Endothelial cell of umbilical vein (primary cell): Measurements from ENCODE around the gene FSD1. TPM values are rescaled to one million over a fixed set of nuclear protein-coding genes. Genes with fewer than 3 reads are reported as not detected.

Experiments used
- BruUV-seq: library from RNA; stranded (reverse); fragments of 400-500 nt; replicated peaks from 2 replicates; lab custom pipeline; 2021; lab: Mats Ljungman, UMichigan
- CTCF ChIA-PET: fragments of 300-600, 350-600 bp; sonication (Branson Sonifier 250); formaldehyde crosslinking; loops from one replicate; lab custom pipeline; 2021; ENCODE audit warnings: antibody characterized with exemption, inconsistent platforms; lab: Charles Lee
- POLR2A ChIA-PET: fragments of 300-600, 350-600 bp; sonication (Branson Sonifier 250); formaldehyde crosslinking; loops from one replicate; lab custom pipeline; 2021; ENCODE audit warnings: antibody characterized with exemption, inconsistent platforms; lab: Charles Lee
- DNase-seq: peaks from one replicate; pipeline ENCODE4 v3.0.0-alpha.2; 2011; ENCODE audit warnings: low read depth, low spot score
- FAIRE-seq: peaks from 2 replicates; lab custom pipeline; 2011; peaks lifted over from hg19 to GRCh38; lab: Jason Lieb, UNC
- H2AFZ ChIP-seq: 2 replicates; pipeline ENCODE4 v1.6.0; 2012; ENCODE audit warnings: low read depth, low read length, control low read depth, inconsistent platforms
- H3K27ac ChIP-seq: 2 replicates; pipeline ENCODE4 v1.5.1; 2011; ENCODE audit warnings: low read depth, mild to moderate bottlenecking, control low read depth, low read length, moderate library complexity; ENCODE audit not compliant: insufficient read depth
- H3K27me3 ChIP-seq, 2 experiments: 2 replicates each; pipeline versions ENCODE4 v1.6.0 to v1.6.1; 2011; ENCODE audit warnings: low read length in 2 of 2, mixed read lengths in 1 of 2; ENCODE audit not compliant: control insufficient read depth in 2 of 2, insufficient read depth in 2 of 2
- H3K36me3 ChIP-seq, 2 experiments: 2 replicates in 1 of 2; 3 replicates in 1 of 2; pipeline ENCODE4 v1.5.1; 2011; ENCODE audit warnings: low read length in 2 of 2, mild to moderate bottlenecking in 1 of 2, moderate library complexity in 1 of 2; ENCODE audit not compliant: control insufficient read depth in 2 of 2, insufficient read depth in 2 of 2; ENCODE audit errors: extremely low read depth in 1 of 2
- H3K4me1 ChIP-seq: 3 replicates; pipeline ENCODE4 v1.5.1; 2011; ENCODE audit warnings: mild to moderate bottlenecking, low read length; ENCODE audit not compliant: control insufficient read depth, insufficient read depth; ENCODE audit errors: extremely low read depth
- H3K4me2 ChIP-seq: 2 replicates; pipeline ENCODE4 v1.6.1; 2011; ENCODE audit warnings: low read length, control low read depth, mixed read lengths; ENCODE audit not compliant: insufficient read depth
- H3K4me3 ChIP-seq, 3 experiments: fragments of 200-600 bp in 1 of 3; sonication (generic), shearing (Covaris generic) in 1 of 3; replicated peaks in 1 of 3; 2 replicates each; pipeline ENCODE4 v1.5.1; 2011 to 2016; ENCODE audit warnings: control low read depth in 3 of 3, low read length in 3 of 3, mild to moderate bottlenecking in 2 of 3, inconsistent platforms in 1 of 3, low read depth in 1 of 3, moderate library complexity in 1 of 3; ENCODE audit not compliant: insufficient read depth in 1 of 3
- H3K79me2 ChIP-seq: 2 replicates; pipeline ENCODE4 v1.6.0; 2012; ENCODE audit warnings: low read length, inconsistent platforms; ENCODE audit not compliant: control insufficient read depth, insufficient read depth
- H3K9ac ChIP-seq: replicated peaks from 2 replicates; pipeline ENCODE3; 2011; ENCODE audit warnings: low read length, control low read depth; ENCODE audit not compliant: insufficient read depth; ENCODE audit errors: extremely low read depth
- H3K9me1 ChIP-seq: replicated peaks from 3 replicates; pipeline ENCODE4 v1.6.0; 2011; ENCODE audit warnings: mild to moderate bottlenecking, low read length; ENCODE audit not compliant: control insufficient read depth, insufficient read depth; ENCODE audit errors: extremely low read depth
- H3K9me3 ChIP-seq: replicated peaks from 2 replicates; pipeline ENCODE4 v1.5.1; 2012; ENCODE audit warnings: low read length, inconsistent platforms; ENCODE audit not compliant: control insufficient read depth, insufficient read depth
- H4K20me1 ChIP-seq: replicated peaks from 2 replicates; pipeline ENCODE3; 2011; ENCODE audit warnings: mild to moderate bottlenecking, low read length; ENCODE audit not compliant: control insufficient read depth, insufficient read depth; ENCODE audit errors: extremely low read depth
- EZH2 ChIP-seq: IDR thresholded peaks from 2 replicates; pipeline ENCODE4 v1.6.1; 2012; ENCODE audit warnings: borderline replicate concordance, low read depth, mild to moderate bottlenecking, moderate library complexity, low read length, inconsistent platforms; ENCODE audit not compliant: severe bottlenecking
- FOS ChIP-seq: IDR thresholded peaks from 2 replicates; pipeline ENCODE4 v1.6.1; 2011; ENCODE audit warnings: mild to moderate bottlenecking, low read length, moderate library complexity, borderline replicate concordance; ENCODE audit not compliant: insufficient read depth
- GATA2 ChIP-seq: IDR thresholded peaks from 2 replicates; pipeline ENCODE4 v1.7.0; 2011; ENCODE audit warnings: low read depth, mild to moderate bottlenecking, moderate library complexity, mixed read lengths, low read length; ENCODE audit not compliant: insufficient read length, insufficient read depth
- JUN ChIP-seq: IDR thresholded peaks from 2 replicates; pipeline ENCODE4 v1.6.1; 2011; ENCODE audit warnings: borderline replicate concordance, low read depth; ENCODE audit not compliant: insufficient read length, insufficient read depth
- MAX ChIP-seq: IDR thresholded peaks from 2 replicates; pipeline ENCODE4 v1.6.1; 2011; ENCODE audit not compliant: insufficient read depth, insufficient read length
- MYC ChIP-seq: IDR thresholded peaks from one replicate; pipeline ENCODE4 v1.6.1; 2011; ENCODE audit warnings: mild to moderate bottlenecking, low read depth, low read length
- POLR2A ChIP-seq: IDR thresholded peaks from 2 replicates; pipeline ENCODE4 v1.6.1; 2012; ENCODE audit warnings: low read depth, mild to moderate bottlenecking, control low read depth, low read length
- POLR2AphosphoS5 ChIP-seq: IDR thresholded peaks from 2 replicates; pipeline ENCODE4 v1.6.1; 2012; ENCODE audit warnings: low read depth, mild to moderate bottlenecking, control low read depth, low read length, moderate library complexity; ENCODE audit not compliant: insufficient read depth
- dilution Hi-C: fragments of 300-500 bp; cut with MboI; formaldehyde crosslinking; loops from one replicate; pipeline ENCODE4 v1.15.0; 2019; ENCODE audit warnings: low sequenced_read_pairs; ENCODE audit not compliant: extremely low pct_ligation_motif_present
- intact Hi-C: fragments of 100-400 bp; cut with micrococcal nuclease; formaldehyde crosslinking; loops from one replicate; pipeline ENCODE4 v1.10.0; 2022
- polyA plus RNA-seq, 4 experiments: library from polyadenylated mRNA; depleted of rRNA in 3 of 4; stranded (reverse) in 3 of 4; unstranded in 1 of 4; fragments of >200 nt; gene quantifications; 2 replicates each; pipeline versions ENCODE4 v1.2.1 to v1.2.3, GENCODE V29; 2011 to 2012; ENCODE audit warnings: missing spikeins in 1 of 4
- total RNA-seq: library from RNA; stranded (reverse); gene quantifications from 2 replicates; pipeline ENCODE4 v1.2.3, GENCODE V29; 2021
- TF ChIP-seq, protein P1 (sequence below), 2 donors: IDR thresholded peaks; 1 replicate in 1 of 2; 2 replicates in 1 of 2; pipeline ENCODE4 v1.5.1; 2011; ENCODE audit warnings: low read length in 2 of 2, mild to moderate bottlenecking in 2 of 2, moderate library complexity in 2 of 2, control low read depth in 1 of 2, inconsistent platforms in 1 of 2, low read depth in 1 of 2; ENCODE audit not compliant: insufficient read depth in 1 of 2; ENCODE audit errors: extremely low read depth in 1 of 2

The FSD1 gene
- total and polyA plus RNA-seq, 2 donors (not counting 3 experiments of a cell fraction or from before 2014, with no cell fraction given) = 25.8 to 55.5 TPM

DNA sequence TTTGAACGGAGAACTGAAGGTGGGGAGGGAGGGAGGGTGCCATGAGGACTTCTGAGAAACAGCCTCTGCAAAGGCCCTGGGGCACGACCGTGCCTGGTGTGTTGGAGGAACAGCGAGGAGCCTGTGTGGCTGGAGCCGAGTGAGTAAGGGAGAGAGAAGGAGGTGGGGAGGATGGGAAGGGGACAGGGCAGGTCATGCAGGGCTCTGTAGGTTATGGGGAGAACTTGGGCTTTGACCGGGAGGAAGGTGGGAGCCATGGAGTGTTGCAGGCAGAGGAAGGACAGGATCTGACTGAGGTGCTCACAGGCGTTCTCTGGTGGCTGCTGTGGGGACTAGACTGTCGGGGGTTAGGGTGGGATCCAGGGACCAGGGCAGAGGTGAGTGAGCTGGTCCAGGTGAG, 45.7 kb downstream of the FSD1 start:
- DNase-seq (no peak), FAIRE-seq (no peak)
- BruUV-seq = no TSS peak
- no peak overlapping the region for H3K27ac ChIP-seq
- no peaks in the 10 kb centered on the region for H4K20me1 ChIP-seq
- no peaks in the 10 kb centered on the region for H3K4me1 ChIP-seq
- H3K9me3 ChIP-seq = no peaks in the 10 kb centered on the region
- H3K9ac ChIP-seq = no peak overlapping the region
- no peaks in the 10 kb centered on the region for H3K9me1 ChIP-seq
- no peaks in the 10 kb centered on the region for H3K27me3 ChIP-seq
- H3K79me2 ChIP-seq = no peaks in the 10 kb centered on the region
- no peak overlapping the region for H3K4me3 ChIP-seq
- intact Hi-C loops (no loop called here), dilution Hi-C loops (no loop called here)
- H3K4me2 ChIP-seq = no peak overlapping the region
- TF ChIP-seq FOS = no peak
- no peak for TF ChIP-seq POLR2A
- ChIA-PET CTCF (no interaction called here), POLR2A (no interaction called here)
- H2AFZ ChIP-seq = no peak overlapping the region
- H3K36me3 ChIP-seq = peaks cover 2 to 4% of the 10 kb centered on the region in 2 experiments

- no peaks in the 10 kb centered on the region for H3K9me3 ChIP-seq
- no peak overlapping the region for H3K4me3 ChIP-seq
- peaks cover 2 to 3% of the 10 kb centered on the region in 2 experiments for H3K36me3 ChIP-seq
- ChIA-PET CTCF (no interaction called here), POLR2A (no interaction called here)
- intact Hi-C loops = no loop called here
- no peak overlapping the region for H3K27ac ChIP-seq
- no peak for DNase-seq
- H2AFZ ChIP-seq = no peak overlapping the region
- dilution Hi-C loops = no loop called here
- H3K4me1 ChIP-seq = no peaks in the 10 kb centered on the region
- BruUV-seq = no TSS peak
- TF ChIP-seq POLR2A (no peak), MAX (no peak), EZH2 (no peak), FOS (no peak), MYC (no peak), POLR2AphosphoS5 (no peak), JUN (no peak), GATA2 (no peak)
- TF ChIP-seq, protein P1, sequence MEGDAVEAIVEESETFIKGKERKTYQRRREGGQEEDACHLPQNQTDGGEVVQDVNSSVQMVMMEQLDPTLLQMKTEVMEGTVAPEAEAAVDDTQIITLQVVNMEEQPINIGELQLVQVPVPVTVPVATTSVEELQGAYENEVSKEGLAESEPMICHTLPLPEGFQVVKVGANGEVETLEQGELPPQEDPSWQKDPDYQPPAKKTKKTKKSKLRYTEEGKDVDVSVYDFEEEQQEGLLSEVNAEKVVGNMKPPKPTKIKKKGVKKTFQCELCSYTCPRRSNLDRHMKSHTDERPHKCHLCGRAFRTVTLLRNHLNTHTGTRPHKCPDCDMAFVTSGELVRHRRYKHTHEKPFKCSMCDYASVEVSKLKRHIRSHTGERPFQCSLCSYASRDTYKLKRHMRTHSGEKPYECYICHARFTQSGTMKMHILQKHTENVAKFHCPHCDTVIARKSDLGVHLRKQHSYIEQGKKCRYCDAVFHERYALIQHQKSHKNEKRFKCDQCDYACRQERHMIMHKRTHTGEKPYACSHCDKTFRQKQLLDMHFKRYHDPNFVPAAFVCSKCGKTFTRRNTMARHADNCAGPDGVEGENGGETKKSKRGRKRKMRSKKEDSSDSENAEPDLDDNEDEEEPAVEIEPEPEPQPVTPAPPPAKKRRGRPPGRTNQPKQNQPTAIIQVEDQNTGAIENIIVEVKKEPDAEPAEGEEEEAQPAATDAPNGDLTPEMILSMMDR (IDR thresholded peaks at IDR 0.05; ENCODE audit: extremely low read depth in 1 of 2, insufficient read depth in 1 of 2, low read depth in 1 of 2, low read length in 2 of 2) = no peak
- H3K4me2 ChIP-seq = no peak overlapping the region
- no peaks in the 10 kb centered on the region for H3K27me3 ChIP-seq
- H3K9ac ChIP-seq = no peak overlapping the region
- no peaks in the 10 kb centered on the region for H3K79me2 ChIP-seq
- H3K9me1 ChIP-seq = no peaks in the 10 kb centered on the region
- FAIRE-seq = no peak
- no peaks in the 10 kb centered on the region for H4K20me1 ChIP-seq
Observed at GRCh38 chr19:4350726-4351125, 46.3 kb downstream of the FSD1 start.
